Epithelial cell of proximal tubule (primary cell): ENCODE data around the gene NRXN3. TPM values are rescaled to one million over a fixed set of nuclear protein-coding genes. Genes with fewer than 3 reads are reported as not detected.

ENCODE experiments used
- DNase-seq: peaks from one replicate; pipeline ENCODE4 v3.0.0-alpha.2; 2011; ENCODE audit warnings: low read depth
- H3K4me3 ChIP-seq: 2 replicates; pipeline ENCODE4 v1.5.1; 2011; ENCODE audit warnings: low read depth, mild to moderate bottlenecking, low read length
- CTCF ChIP-seq: conservative IDR thresholded peaks from 2 replicates; pipeline ENCODE4 v1.5.1; 2012; ENCODE audit warnings: low read depth, mild to moderate bottlenecking, low read length
- total RNA-seq: library from RNA; depleted of rRNA; stranded (reverse); fragments of >200 nt; gene quantifications from 2 replicates; pipeline ENCODE4 v1.2.3, GENCODE V29; 2015

The NRXN3 gene
- total RNA-seq, 1 donor from 2014 or later = 1.2 TPM

GRCh38 chr14:79569072-79569471 is 1398.9 kb downstream of the NRXN3 start:
- TF ChIP-seq CTCF = no peak
- no peak for DNase-seq
- H3K4me3 ChIP-seq = no peak overlapping the region

DNA sequence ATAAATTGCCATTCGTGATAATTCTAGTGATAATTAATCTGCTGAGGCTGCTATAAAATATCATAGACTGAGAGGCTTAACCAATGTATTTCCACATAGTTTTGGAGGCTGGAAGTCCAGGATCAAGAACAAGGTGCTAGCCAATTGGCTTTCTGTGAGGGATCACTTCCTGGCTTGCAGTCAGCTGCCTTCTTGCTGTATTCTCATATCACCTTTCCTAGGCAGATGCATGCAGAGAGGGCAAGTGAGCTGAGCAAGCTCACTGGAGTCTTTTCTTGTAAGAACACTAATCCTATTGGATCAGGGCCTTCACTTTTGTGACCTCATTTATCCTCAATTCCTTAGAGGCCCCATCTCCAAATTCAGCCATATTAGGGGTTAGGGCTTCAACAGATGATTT is 1400.5 kb downstream of the NRXN3 start:
- H3K4me3 ChIP-seq = no peak overlapping the region
- no peak for DNase-seq
- no peak for TF ChIP-seq CTCF

- TF ChIP-seq CTCF = no peak
- DNase-seq = no peak
- no peak overlapping the region for H3K4me3 ChIP-seq
Observed at GRCh38 chr14:79571366-79571765, 1401.2 kb downstream of the NRXN3 start.

- TF ChIP-seq CTCF = no peak
- no peak overlapping the region for H3K4me3 ChIP-seq
- DNase-seq = no peak
Observed at GRCh38 chr14:79573486-79573885, 1403.3 kb downstream of the NRXN3 start.

DNA sequence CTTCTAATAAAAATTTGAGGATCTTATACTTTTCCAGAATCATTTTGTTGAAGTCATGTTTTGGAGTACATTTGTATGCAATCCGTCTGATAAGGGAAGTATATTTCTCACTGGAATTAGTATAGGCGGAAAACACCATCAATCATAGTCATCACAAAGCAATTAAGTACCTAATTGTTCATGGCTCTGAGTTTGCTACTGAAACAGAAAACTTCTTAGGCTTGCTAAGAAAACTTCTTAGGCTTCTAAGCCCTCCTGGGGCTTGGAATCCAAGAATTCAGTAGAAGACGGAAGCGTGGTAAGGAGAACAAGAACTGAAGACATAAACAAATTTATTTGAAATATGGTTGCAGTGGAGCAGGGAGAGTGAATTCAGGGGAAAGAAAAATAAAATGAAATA is 1404.9 kb downstream of the NRXN3 start:
- TF ChIP-seq CTCF = no peak
- no peak for DNase-seq
- H3K4me3 ChIP-seq = no peak overlapping the region

- H3K4me3 ChIP-seq = no peak overlapping the region
- no peak for TF ChIP-seq CTCF
- no peak for DNase-seq
Observed at GRCh38 chr14:79576424-79576823, 1406.3 kb downstream of the NRXN3 start.

DNA sequence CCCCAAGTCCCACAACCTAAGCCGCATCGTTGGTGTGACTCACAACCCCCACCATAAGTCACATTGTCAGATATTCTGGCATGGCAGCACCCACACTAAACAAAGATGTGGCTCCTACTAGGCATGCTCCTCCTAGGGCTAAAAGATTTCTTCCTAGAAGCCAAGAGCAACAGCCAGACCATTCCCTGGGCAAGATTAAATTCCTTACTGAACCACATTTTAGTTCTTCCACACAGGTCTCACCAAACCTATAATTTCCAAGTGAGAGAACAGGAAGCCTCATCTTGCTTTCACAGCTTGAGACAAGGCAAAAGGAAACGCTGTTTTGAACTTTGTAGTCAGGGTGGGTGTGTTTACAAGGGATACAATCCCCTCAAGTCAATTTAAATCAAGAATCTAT is 1408.3 kb downstream of the NRXN3 start:
- DNase-seq = no peak
- no peak for TF ChIP-seq CTCF
- H3K4me3 ChIP-seq = no peak overlapping the region
